Stimulated activated CD4-positive, alpha-beta T cell treated with anti-CD3 and anti-CD28 coated beads, Interleukin-15, amount 100 ng/mL, for 1 hour (primary cell): ENCODE measurements around the gene KIAA1755.
"Not testable (repeated sequence)": the region's sequence is repeated elsewhere in the genome, so short reads cannot be mapped to it uniquely, and the experiment has no call there.

ENCODE experiments used
- DNase-seq, 2 donors: peaks; one replicate each; pipeline ENCODE4 v3.0.0-alpha.2; 2020; ENCODE audit warnings: low read depth in 1 of 2, low spot score in 1 of 2

KIAA1755 gene

GRCh38 chr20:38290829-38291814, 30.6 kb upstream of the KIAA1755 start:
- DNase-seq, result no peak

GRCh38 chr20:38286586-38287531, 26.3 kb upstream of the KIAA1755 start:
- no peak for DNase-seq

GRCh38 chr20:38284893-38285444, 24.4 kb upstream of the KIAA1755 start:
- no peak for DNase-seq

GRCh38 chr20:38284066-38284650, 23.6 kb upstream of the KIAA1755 start:
- DNase-seq, result not testable (repeated sequence)

GRCh38 chr20:38283236-38283635, 22.7 kb upstream of the KIAA1755 start:
- no peak for DNase-seq

- not testable (repeated sequence) for DNase-seq
Observed at GRCh38 chr20:38281176-38281915, 20.8 kb upstream of the KIAA1755 start.

GRCh38 chr20:38278763-38279162, 18.2 kb upstream of the KIAA1755 start:
- no peak for DNase-seq

- no peak for DNase-seq
Observed at GRCh38 chr20:38278131-38278530, 17.6 kb upstream of the KIAA1755 start.

- no peak for DNase-seq
Observed at GRCh38 chr20:38277691-38278090, 17.2 kb upstream of the KIAA1755 start.

- no peak for DNase-seq
Observed at GRCh38 chr20:38277285-38277684, 16.8 kb upstream of the KIAA1755 start.

- no peak for DNase-seq
Observed at GRCh38 chr20:38275815-38276550, 15.4 kb upstream of the KIAA1755 start.

- DNase-seq, result no peak
Observed at GRCh38 chr20:38272961-38273360, 12.4 kb upstream of the KIAA1755 start.

GRCh38 chr20:38272398-38272797, 11.9 kb upstream of the KIAA1755 start:
- DNase-seq, result no peak

GRCh38 chr20:38271608-38272120, 11.1 kb upstream of the KIAA1755 start:
- DNase-seq, result no peak

- no peak for DNase-seq
Observed at GRCh38 chr20:38270869-38271605, 10.5 kb upstream of the KIAA1755 start.

- DNase-seq, result no peak
Observed at GRCh38 chr20:38269715-38270114, 9.2 kb upstream of the KIAA1755 start.

- no peak for DNase-seq
Observed at GRCh38 chr20:38269040-38269439, 8.5 kb upstream of the KIAA1755 start.

GRCh38 chr20:38267901-38268514, 7.5 kb upstream of the KIAA1755 start:
- no peak for DNase-seq
